ENCODE data around the gene PHLPP1.

The PHLPP1 gene

DNA sequence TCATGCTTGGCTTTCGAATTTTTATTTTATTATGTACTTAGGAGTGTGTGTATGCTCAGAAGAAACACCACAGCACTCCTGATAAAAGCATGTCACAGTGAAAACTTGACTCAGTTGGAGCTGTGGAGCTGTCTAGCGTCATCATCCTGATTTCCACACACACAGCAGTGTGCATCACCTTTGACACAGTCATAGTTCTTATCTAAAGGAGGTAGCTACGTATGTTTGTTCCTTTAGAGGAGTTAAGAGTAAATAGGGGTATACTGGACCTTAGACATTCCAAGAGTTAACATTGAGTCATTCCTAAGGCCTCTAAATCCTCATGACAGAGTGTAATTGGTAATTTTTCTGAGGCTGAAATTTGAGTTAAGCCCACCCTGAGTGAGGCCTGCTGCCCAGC, 96.9 kb downstream of the PHLPP1 start:
- peak; percentile 60 for DNase-seq

DNA sequence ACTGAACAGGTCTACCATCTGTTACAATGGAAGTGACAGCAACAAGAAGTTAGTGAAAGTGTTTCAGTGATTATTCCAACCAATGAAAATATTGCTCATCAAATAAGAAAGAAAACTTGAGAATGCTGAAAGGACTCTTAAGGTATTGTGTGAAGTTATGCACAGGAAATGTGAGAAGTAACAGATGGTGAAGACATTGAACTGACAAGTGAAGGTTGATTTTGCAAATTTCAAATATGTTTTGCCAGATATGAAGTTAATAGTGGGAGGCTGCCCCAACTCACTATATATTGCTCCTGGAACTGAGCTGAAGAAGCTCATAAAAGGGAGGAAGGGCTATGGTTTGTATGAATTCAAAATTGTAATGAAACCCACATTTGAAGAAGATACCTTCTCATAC, 97.5 kb downstream of the PHLPP1 start:
- DNase-seq: no peak

DNA sequence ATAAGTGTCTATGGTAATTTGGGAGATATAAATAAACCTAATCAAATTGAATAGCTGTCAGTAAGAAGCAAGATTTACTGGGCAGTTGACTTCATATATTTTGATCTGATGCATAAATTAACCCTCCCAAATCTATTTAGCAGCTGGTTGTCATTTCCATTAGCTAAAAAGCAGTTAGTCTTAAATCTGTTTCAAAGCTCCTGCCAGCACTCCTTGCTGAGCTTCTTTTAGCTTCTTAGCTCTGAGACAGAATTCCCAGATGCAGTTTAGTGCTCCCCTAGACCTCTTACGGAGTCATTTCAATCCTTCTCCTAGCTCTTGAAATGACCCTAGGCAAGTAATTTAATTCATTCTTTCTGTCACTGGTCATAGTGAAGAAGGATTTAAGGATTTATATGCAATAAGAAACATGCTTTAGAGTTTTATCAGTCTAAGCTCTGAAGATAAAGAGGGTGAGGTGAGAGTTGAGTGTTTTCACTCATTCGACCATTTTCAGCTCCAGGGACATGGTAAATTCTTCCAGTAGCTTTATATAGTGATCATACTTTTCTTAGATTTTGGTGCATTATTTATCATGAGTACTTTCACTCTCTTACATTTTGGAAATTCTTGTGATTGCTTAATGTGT, 98.9 kb downstream of the PHLPP1 start:
- no peak for DNase-seq

DNA sequence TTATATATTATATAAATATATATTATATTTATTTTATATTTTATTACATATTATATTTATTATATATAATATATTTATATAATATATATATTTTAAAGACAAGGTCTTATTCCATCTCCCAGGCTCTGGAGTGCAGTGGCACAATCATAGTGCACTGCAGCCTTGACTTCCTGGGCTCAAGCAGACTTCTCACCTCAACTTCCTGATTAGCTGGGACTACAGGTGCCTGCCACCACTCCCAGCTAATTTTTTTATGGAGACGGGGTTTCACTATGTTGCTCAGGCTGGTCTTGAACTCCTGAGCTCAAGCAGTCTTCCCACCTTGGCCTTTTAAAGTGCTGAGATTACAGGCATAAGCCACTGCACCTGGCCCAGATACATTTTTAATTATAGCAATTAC, 110.0 kb downstream of the PHLPP1 start:
- DNase-seq: no peak

DNA sequence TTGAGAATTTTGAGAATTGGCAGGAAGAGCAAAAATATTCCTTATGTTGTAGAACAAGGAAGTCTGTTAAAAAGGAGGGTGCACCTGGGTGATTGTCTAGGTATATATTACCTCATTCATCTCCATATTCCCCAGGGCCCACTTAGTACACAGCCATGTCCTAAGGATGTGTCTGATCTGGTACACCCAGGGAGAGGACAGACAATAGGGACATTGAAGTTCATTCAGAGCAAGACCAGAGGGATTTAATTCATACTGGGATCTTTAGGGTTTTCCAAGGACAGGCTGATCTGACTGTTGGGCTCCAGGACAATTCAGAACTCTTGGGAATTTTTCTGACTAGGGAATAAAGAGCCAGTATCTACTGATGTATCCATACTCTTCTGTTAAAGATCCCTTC, 112.1 kb downstream of the PHLPP1 start:
- no peak for DNase-seq

DNA sequence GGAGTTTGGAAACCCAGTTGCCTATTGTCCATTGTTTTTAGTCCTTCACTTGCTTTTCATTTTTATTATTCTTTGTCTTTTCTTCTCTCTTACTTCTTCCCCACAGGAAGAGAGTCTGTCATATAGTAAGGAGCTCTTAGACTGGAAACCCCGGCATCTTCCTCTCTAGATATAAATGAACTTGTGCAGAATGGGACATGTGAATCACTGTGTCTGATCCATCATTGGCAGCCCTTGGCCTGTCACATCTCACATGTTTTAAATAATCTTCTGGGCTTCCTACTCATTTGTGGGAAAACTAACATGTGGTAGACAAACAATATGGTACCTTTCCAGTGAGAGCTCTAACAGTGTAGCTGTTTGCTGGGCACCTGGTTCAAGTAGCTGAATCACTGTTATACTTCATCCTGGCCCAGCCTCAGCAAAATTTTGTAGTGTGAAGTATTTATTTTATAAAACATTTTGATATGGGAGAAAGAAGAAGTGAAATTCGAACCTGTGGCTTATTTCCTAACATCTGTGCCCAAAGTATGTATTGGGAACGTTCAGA, 112.8 kb downstream of the PHLPP1 start:
- no peak for DNase-seq

DNA sequence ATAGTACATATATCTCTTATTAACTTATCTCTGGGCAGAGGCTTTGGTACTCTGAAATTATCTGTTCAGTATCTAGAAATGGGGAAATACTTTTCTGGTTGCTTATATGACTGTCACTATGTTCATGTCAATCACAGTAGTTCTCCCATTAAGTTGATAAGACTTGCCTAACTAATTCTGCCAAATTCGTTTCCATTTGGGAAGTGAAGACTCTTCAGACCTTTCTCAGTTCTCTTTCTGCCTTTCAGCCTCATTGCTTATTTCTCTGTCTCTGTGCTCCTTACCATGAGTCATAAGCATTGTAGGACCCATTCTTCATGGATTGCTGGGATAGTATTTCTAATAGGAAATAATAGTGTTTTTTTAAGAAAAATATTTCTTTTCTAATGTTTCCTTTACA, 113.5 kb downstream of the PHLPP1 start:
- DNase-seq: no peak

DNA sequence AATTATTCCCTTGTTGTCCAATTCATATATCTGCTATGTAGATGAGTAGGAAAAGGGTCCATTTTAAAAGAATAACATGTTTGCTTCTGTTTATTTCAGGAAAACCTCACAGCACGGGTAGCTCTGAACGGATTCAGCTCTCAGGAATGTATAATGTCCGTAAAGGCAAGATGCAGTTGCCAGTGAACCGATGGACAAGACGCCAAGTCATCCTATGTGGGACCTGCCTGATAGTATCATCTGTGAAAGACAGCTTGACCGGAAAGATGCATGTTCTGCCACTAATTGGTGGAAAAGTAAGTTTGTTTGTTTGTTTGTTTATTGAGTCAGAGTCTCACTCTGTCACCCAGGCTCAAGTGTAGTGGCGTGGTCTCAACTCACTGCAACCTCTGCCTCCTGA, 114.6 kb downstream of the PHLPP1 start:
- no peak for DNase-seq

DNA sequence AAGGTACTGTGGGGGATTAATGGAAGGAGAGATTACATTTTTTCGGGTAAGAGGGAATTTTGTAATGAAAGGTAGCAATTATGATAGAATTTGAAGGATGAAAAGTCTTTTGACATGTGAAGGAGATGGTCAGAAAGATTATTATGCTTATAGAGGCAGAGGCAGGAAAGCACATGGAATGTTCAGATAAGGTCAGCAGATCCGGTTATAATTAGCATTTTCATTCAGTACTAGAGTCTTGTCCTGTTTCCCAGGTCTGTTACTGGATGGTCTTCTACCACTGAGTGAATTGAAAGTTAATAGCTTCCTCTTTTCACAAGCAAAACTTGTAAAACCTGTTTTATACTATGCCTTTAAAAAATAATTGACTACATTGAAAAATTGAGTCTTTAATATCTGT, 116.9 kb downstream of the PHLPP1 start:
- DNase-seq: no peak

DNA sequence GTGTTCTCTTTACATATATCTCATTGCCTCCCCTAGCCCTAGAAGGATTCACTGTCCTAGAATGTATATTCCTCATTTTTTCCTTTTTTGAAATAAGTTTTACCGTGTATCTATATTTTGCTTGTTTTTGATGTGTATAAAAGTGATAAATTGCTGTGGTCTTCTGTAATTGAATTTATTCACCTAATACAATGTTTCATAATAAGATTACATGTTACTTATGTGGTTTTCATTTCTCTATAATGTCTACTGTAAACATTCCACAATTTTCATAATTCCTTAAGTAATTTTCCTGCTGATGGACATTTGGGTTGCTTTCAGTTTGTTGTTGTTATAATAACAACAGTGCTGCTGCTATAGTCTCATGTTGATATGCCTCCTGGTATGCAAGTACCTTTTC, 118.2 kb downstream of the PHLPP1 start:
- no peak for DNase-seq

DNA sequence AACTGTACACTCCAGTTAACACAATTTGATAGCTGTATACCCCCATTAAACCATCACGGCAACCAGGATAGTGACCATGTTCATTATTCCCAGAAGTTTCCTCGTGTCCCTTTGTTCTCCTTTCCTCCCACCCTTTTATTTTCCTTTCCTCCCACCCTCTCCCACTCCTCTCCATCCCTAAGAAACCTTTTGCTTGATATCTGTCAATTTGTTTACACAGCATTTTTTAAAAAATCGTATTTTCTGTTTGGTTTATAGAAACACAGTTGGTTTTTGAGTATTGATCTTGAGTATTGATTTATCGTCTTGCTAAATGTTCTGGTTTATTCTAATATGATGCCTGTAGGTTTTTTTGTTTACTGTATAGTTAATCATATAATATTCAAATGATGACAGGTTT, 119.4 kb downstream of the PHLPP1 start:
- no peak for DNase-seq

DNA sequence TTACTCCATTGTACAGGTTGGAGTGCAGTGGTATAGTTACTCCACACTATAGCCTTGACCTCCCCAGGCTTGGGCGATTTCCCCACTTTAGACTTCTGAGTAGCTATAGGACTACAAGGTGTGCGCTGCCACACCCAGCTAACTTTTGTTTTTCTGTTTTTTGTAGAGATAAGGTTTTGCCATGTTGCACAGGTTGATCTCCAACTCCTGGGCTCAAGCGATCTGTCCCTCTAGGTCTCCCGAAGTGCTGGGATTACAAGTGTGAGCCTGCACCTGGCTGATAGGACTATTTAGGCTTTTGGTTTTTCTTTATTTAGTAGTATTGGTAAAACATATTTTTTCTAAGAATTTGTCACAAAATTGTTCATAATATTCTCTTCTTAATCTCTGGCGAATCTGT, 121.7 kb downstream of the PHLPP1 start:
- DNase-seq: no peak

DNA sequence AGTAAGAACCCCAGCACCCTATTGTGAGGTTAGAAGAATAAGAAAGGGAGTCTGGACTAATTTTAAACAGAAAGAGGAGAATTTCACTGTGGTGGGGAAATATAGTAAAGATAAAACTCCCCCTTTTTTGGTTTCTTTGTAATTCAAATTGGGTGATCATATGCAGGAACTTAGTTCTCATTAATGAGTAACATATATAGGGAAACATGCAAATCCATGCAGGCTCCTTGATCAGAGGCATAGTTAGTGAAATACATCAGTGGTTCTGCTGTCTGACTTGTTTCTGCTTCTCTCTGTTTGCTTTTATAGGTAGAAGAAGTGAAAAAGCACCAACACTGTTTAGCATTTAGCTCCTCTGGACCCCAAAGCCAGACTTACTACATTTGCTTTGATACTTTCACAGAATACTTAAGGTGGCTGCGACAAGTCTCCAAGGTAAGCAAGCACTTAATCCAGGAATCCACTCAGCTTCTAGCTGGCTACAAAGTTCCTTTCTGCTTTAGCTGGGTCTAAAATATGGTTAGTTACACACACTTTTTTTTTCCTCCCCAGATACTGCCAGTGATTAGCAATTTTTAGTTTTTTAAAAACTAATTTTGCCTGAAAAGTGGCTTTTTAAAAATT, 123.2 kb downstream of the PHLPP1 start:
- no peak for DNase-seq

DNA sequence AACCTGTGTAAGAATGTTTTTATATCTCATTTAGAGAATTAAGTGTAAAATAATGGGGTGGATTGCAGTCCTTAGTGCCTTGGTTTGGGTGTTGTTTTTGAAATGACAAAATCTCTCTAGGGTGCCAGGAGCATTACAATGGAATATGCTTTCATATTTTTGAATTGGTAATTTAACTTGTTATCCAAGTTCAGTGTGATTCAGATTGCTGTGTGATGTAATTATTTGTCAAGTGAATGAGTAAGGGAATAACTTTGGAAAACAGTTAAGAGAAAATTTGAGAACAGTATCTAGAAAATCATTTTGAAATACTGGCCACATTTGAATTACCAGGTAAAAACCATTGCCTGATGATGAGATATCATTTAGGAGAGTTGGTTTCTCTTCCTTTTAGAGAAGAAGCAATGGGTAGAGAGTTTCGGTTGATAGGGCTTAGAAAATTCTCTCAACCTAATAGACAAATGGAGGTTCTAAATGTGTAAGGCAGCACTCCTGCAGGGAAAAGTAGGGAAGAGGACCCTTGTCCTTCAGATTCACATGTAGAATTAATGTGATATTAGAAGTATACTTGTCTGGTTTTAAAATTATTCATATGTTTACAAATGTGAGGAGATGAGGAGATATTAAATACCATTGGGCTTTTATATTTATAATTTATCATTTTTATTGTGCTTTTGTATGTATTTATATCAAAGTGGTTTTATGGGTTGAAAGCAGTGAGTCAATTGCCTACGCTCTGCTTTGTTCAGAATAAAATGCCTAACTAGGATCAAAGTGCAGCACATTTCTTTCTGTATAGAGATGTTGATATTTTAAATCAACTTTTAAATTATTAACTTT, 124.8 kb downstream of the PHLPP1 start:
- DNase-seq: no peak

DNA sequence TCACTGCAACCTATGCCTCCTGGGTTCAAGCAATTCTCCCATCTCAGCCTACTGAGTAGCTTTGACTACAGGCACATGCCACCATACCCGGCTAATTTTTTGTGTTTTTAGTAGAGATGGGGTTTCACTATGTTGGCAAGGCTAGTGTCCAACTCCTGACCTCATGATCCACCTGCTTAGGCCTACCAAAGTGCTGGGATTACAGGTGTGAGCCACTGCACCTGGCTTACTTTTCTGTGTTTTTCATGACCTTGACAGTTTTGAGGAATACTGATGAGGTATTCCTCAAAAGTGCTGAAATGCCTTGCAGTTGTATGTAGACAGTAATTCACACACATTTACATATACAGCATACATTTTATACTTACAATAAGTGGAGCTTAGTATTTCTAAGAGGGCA, 126.1 kb downstream of the PHLPP1 start:
- DNase-seq: no peak

DNA sequence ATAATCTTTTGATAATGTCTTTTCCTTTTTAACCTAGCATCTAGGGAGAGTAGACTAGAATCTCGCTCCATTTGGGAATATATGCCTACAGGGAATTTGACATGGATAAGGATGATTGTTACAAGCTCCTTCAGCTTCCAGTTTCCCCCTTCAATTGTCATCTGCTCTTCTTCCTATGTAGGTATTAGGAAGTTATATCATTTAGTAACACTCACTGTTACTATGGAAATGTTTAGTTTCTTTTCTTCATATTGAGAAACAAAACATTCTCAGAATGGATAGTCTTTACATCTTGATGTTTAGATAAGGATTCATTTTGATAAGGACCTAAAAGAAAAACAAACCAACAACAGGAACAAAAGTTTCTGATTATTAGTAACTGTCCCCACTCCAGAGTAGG, 127.6 kb downstream of the PHLPP1 start:
- no peak for DNase-seq

DNA sequence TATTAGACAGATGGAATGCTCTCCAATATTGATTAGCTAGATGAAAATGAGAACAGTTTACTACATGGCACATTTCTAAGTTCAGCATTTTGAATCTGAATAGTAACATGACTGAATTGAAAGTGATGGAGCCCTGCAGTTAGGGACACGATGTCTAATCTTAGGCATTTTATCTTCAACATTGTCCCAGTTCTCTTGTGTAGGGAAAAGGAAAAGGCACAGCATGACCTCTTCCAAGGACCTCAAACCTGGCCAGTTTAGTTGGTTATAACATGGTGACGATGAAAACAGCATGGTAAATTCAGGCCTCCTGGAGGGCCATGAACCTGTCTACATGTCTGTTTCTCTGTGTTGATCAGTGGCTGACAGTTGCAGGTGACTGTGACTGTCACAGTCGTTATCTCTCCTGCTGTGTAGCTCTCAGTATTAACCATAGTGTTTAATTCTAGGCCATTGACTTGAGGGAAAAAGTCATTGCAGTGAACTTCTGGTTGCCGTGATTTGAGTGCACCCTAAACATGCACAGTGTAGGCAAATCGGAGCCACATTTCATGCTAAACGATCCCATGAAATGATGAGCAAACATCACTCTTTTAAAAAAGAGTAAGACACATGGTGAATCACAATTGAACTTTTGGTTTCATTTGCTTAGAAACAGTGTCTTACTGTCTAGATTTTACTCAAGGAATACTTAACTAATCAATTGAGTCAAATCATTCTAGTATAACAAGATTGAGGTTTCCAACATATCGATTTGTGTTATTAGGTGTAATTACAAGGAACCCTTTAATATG, 129.7 kb downstream of the PHLPP1 start:
- DNase-seq: no peak

DNA sequence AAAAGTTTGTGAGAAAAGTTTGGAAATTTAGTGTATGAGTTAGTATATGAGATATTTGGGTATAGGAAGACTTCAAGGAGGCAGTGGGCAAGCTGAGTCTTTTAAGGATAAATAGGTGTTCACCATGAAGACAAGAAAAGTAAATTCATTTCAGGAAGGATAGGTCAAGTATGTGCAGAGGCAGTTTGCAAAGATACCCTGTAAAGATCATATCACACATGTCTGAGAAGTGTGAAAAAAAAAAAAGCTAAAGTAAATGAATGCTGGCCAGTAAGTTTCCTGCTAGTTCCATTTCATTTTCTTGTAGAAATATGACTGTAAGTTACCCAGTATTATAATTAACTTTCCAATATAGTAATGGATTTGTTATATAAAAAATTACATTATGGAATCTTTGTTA, 131.0 kb downstream of the PHLPP1 start:
- DNase-seq: no peak

DNA sequence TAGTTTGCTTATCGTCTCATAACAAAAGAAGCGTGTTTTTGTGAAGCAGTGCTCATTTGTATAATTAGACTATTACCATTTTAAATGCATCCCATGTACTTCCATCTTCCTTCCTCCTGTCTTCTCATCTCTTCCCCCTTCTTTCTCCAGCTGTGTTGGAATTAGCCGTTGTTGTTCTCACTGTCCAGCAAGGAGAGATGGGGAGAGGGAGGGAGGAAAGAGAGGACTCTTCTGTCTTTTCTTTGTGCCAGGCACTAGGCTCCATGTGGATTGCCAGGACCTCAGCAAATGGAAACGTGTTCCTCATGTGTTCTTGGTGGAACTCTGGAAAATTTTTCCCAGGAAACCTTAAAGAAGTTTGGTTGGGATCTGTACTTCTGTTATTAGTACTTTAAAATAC, 131.7 kb downstream of the PHLPP1 start:
- no peak for DNase-seq

DNA sequence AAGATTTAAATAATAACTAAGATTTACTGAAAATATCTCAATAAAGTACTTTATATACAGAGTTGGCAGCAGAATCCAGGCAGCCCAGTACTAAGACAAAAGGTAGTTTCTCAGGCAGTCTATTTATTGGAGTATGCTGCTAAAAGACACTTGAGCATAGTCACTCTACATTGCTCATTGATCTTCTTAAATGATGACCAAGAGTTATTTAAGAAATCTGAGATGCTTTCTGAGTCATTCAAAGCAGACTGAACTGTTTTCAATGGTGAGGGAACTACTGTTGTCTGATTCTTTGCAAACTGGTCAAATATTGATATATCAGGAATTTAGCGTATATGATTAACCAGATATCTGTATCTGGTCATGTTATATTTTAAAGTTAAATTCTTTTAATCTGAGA, 133.6 kb downstream of the PHLPP1 start:
- no peak for DNase-seq

DNA sequence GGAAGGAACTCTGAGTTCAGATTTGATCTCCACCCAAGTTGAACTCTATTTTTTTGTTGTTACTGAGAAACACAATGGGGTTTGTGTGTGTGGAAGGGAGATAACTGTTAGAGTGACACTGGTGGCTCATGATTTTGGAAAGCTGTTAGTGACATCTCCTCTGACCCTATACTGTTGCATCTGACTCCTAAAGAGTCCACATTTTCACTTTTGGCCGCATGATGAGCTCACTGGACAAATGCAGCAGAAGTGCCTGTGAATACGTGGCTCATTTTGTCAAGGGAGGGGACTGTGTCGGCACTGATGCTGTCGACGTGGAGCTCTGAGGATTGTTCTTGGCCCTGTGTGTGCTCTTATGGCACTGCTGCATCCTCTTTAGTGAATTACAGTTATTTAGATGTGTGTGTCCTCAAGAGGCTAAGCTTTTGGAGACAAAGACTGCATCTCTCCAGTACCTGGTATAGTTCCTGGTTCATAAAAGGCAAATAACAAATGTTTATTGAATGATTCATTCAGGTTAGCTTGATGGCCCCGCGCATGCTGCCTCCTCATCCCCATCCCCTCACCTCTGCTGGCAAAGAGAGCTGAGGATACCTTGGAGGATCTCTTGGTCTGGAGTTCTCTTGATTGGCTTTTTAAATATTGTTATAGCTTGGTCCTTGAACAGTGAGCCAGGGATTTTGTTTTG, 135.4 kb downstream of the PHLPP1 start:
- no peak for DNase-seq

DNA sequence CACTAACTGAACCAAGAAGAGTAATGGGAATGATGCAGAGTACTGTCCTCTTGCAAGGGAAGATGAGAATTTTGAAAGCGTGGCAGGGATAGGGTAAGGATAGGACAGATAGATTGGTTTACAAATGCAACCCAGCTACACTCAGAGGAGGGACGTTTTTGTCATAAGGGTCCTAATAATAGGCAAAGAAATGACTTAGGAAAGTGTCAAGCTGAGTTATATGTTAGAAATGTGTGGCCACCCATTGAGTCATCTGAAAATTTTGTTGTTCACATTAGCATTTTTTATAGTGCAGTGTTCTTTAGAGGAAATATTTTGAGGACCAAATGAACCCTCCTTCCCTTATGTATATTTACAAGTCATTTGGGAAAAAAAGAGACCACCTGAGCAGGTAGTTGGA, 137.5 kb downstream of the PHLPP1 start:
- DNase-seq: no peak

DNA sequence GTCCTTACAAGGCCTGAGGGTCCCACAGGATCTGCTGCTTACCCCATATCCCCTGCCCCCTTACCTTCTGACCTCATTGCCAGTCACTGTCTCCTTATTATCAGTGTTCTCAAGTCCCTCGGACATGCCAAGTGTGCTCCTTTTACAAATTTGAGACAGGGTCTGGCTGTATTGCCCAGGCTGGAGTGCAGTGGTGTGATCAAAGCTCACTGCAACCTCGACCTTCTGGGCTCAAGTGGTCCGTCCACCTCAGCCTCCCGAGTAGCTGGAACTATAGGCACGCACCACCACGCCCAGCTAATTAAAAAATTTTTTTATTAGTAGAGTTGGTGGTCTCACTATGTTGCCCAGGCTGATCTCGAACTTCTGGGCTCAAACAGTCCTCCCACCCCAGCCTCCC, 141.0 kb downstream of the PHLPP1 start:
- no peak for DNase-seq
